IMR-90 (cell line): ENCODE results near the gene HLA-DMB.

Source experiments
- NFE2L2 ChIP-seq: fragments of 150-350 bp; IDR thresholded peaks from 2 replicates; pipeline ENCODE4 v1.6.1; 2016; ENCODE audit warnings: low read depth, mild to moderate bottlenecking, low read length
- POLR2A ChIP-seq: IDR thresholded peaks from 2 replicates; pipeline ENCODE4 v1.6.1; 2012; ENCODE audit warnings: mild to moderate bottlenecking, low read depth, low read length
- RAD21 ChIP-seq: IDR thresholded peaks from 2 replicates; pipeline ENCODE4 v1.6.1; 2012; ENCODE audit warnings: low read length, improper control_type of control experiment
- RFX5 ChIP-seq: IDR thresholded peaks from 2 replicates; pipeline ENCODE4 v1.8.0; 2012; ENCODE audit warnings: low read depth, mild to moderate bottlenecking, low read length, moderate library complexity
- TF ChIP-seq, protein P1 (sequence below): conservative IDR thresholded peaks from 2 replicates; pipeline ENCODE4 v1.5.1; 2012; ENCODE audit warnings: mild to moderate bottlenecking, low read depth, low read length, improper control_type of control experiment

DNA sequence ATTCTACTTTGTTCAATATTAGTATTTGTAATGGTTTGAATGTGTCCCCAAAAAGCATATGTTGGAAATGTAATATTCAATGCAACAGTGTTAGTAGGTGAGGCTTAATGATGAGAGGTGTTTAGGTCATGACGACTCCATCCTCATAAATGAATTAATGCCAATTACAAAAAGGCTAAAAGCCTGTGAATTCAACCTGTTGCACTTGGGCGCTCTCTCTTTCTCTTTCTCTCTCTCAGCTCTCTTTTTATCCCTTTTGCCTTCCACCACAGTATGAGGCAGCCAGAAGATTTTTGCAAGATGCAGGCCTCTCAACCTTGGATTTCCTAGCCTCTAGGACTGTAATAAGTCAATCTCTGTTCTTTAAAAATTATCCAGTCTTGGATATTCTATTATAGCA lies 52.3 kb downstream of the HLA-DMB start:
- no peak for TF ChIP-seq POLR2A
- TF ChIP-seq, protein P1, sequence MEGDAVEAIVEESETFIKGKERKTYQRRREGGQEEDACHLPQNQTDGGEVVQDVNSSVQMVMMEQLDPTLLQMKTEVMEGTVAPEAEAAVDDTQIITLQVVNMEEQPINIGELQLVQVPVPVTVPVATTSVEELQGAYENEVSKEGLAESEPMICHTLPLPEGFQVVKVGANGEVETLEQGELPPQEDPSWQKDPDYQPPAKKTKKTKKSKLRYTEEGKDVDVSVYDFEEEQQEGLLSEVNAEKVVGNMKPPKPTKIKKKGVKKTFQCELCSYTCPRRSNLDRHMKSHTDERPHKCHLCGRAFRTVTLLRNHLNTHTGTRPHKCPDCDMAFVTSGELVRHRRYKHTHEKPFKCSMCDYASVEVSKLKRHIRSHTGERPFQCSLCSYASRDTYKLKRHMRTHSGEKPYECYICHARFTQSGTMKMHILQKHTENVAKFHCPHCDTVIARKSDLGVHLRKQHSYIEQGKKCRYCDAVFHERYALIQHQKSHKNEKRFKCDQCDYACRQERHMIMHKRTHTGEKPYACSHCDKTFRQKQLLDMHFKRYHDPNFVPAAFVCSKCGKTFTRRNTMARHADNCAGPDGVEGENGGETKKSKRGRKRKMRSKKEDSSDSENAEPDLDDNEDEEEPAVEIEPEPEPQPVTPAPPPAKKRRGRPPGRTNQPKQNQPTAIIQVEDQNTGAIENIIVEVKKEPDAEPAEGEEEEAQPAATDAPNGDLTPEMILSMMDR = no peak
- no peak for TF ChIP-seq RFX5
- no peak for TF ChIP-seq NFE2L2
- TF ChIP-seq RAD21 = no peak
